Measurements from ENCODE around the gene LST1. TPM values are rescaled to one million over a fixed set of nuclear protein-coding genes. Genes with fewer than 3 reads are reported as not detected.

The LST1 gene
- total and polyA plus RNA-seq, 4 donors: 9.6 to 164 (median 87.4) TPM

- Histone ChIP-seq H3K27ac (ENCODE audit: low read depth in 1 of 2, low read length in 1 of 2) (peak within 1 kb of the TSS; percentile 84 to 87), H3K4me3 (peak within 1 kb of the TSS; percentile 38), H3K36me3 (ENCODE audit: control insufficient read depth in 4 of 4, insufficient read depth in 4 of 4, low read length in 4 of 4) (peaks cover 0 to 9% (median 4%) of the 10 kb centered on the region in 4 donors), H3K9me3 (ENCODE audit: control insufficient read depth in 4 of 4, insufficient read depth in 3 of 4, low read length in 3 of 4) (no peaks in the 10 kb centered on the region), H3K27me3 (ENCODE audit: control insufficient read depth in 3 of 3, insufficient read depth in 3 of 3, low read length in 2 of 3) (no peaks in the 10 kb centered on the region), H3K4me1 (ENCODE audit: control insufficient read depth in 5 of 5, insufficient read depth in 5 of 5, low read length in 5 of 5) (peaks cover 0 to 28% (median 4%) of the 10 kb centered on the region in 5 donors), H3K9ac (ENCODE audit: insufficient read depth in 1 of 2, low read length in 2 of 2) (peak within 1 kb of the TSS in 1 of 2 donors; percentile 63)
- 0% methylated on average over 25 of the region's 25 CpGs for WGBS, 2 donors
- TF ChIP-seq CTCF (IDR thresholded peaks at IDR 0.05; ENCODE audit: control extremely low read depth, extremely low read depth): no peak
- peak; percentile 91 for ATAC-seq (ENCODE audit: insufficient read depth, low FRiP score)
- peak; percentile 96 to 99 (median 98) for DNase-seq
Observed at GRCh38 chr6:31546958-31547726, 38.9 kb upstream of the LST1 start, which contains the start of gene NFKBIL1. Gene NFKBIL1 (plus strand): TSS chr6:31547608. CDS start chr6:31547695, 87 bp downstream.

GRCh38 chr6:31547727-31548543, 38.1 kb upstream of the LST1 start:
- no peak for TF ChIP-seq CTCF (IDR thresholded peaks at IDR 0.05; ENCODE audit: control extremely low read depth, extremely low read depth)
- Histone ChIP-seq H3K9me3 (ENCODE audit: control insufficient read depth in 4 of 4, insufficient read depth in 3 of 4, low read length in 3 of 4) (no peaks in the 10 kb centered on the region), H3K9ac (ENCODE audit: insufficient read depth in 1 of 2, low read length in 2 of 2) (peak overlapping the region in 1 of 2 donors; percentile 63), H3K4me3 (peak overlapping the region; percentile 38), H3K27ac (ENCODE audit: low read depth in 1 of 2, low read length in 1 of 2) (peak overlapping the region; percentile 84 to 87), H3K4me1 (ENCODE audit: control insufficient read depth in 5 of 5, insufficient read depth in 5 of 5, low read length in 5 of 5) (peaks cover 0 to 24% (median 4%) of the 10 kb centered on the region in 5 donors), H3K27me3 (ENCODE audit: control insufficient read depth in 3 of 3, insufficient read depth in 3 of 3, low read length in 2 of 3) (no peaks in the 10 kb centered on the region), H3K36me3 (ENCODE audit: control insufficient read depth in 4 of 4, insufficient read depth in 4 of 4, low read length in 4 of 4) (peaks cover 0 to 9% (median 4%) of the 10 kb centered on the region in 4 donors)
- no peak for ATAC-seq (ENCODE audit: insufficient read depth, low FRiP score)
- 76 to 80% methylated on average over 24 of the region's 24 CpGs for WGBS, 2 donors
- no peak for DNase-seq

DNA sequence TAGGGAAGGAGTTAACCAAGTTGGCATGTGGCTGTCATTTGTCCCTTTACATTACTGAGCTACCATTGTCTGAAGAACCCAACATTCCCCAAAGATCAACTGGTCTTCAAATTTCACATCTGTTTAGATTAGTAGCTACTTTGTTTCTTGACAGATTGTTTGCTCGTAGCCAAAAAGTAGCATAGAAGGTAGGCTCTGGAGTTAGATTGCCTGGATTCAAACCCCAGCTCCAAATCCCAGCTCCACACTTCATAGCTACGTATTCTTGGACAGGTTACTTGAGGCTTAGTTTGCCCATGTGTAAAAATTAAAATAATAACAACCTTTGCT, 37.6 kb upstream of the LST1 start:
- TF ChIP-seq CTCF (IDR thresholded peaks at IDR 0.05; ENCODE audit: control extremely low read depth, extremely low read depth): no peak
- no peak for ATAC-seq (ENCODE audit: insufficient read depth, low FRiP score)
- WGBS, 2 donors: 92 to 95% methylated on average over 2 of the region's 2 CpGs
- Histone ChIP-seq H3K4me1 (ENCODE audit: control insufficient read depth in 5 of 5, insufficient read depth in 5 of 5, low read length in 5 of 5) (peaks cover 0 to 23% (median 4%) of the 10 kb centered on the region in 5 donors), H3K36me3 (ENCODE audit: control insufficient read depth in 4 of 4, insufficient read depth in 4 of 4, low read length in 4 of 4) (peaks cover 0 to 11% (median 4%) of the 10 kb centered on the region in 4 donors), H3K9ac (ENCODE audit: insufficient read depth in 1 of 2, low read length in 2 of 2) (peak overlapping the region in 1 of 2 donors; percentile 63), H3K4me3 (no peak overlapping the region), H3K27ac (ENCODE audit: low read depth in 1 of 2, low read length in 1 of 2) (peak overlapping the region in 1 of 2 donors; percentile 53), H3K9me3 (ENCODE audit: control insufficient read depth in 4 of 4, insufficient read depth in 3 of 4, low read length in 3 of 4) (no peaks in the 10 kb centered on the region), H3K27me3 (ENCODE audit: control insufficient read depth in 3 of 3, insufficient read depth in 3 of 3, low read length in 2 of 3) (no peaks in the 10 kb centered on the region)
- no peak for DNase-seq
